Ovary (tissue), 3 donors: ENCODE results near the gene SPDYE5.
"Not testable (repeated sequence)": the region's sequence is repeated elsewhere in the genome, so short reads cannot be mapped to it uniquely, and the experiment has no call there.

ENCODE experiments used
- POLR2A ChIP-seq: fragments of 450-650 bp; IDR thresholded peaks from one replicate; pipeline ENCODE4 v1.6.1; 2017; ENCODE audit warnings: antibody characterized with exemption, mild to moderate bottlenecking, moderate library complexity
- TF ChIP-seq, protein P1 (sequence below), 3 donors: fragments of 450-650 bp in 2 of 3; fragments of 200-600 bp in 1 of 3; IDR thresholded peaks; one replicate each; pipeline versions ENCODE4 v1.5.1 to v1.8.0; 2016 to 2022; ENCODE audit warnings: antibody characterized with exemption in 3 of 3, mild to moderate bottlenecking in 1 of 3
- donor health status: DM: no; HTN: no; CAD: no.

GRCh38 chr7:75460541-75460940 is 31.6 kb upstream of the SPDYE5 start:
- not testable (repeated sequence) for TF ChIP-seq POLR2A
- TF ChIP-seq, protein P1, sequence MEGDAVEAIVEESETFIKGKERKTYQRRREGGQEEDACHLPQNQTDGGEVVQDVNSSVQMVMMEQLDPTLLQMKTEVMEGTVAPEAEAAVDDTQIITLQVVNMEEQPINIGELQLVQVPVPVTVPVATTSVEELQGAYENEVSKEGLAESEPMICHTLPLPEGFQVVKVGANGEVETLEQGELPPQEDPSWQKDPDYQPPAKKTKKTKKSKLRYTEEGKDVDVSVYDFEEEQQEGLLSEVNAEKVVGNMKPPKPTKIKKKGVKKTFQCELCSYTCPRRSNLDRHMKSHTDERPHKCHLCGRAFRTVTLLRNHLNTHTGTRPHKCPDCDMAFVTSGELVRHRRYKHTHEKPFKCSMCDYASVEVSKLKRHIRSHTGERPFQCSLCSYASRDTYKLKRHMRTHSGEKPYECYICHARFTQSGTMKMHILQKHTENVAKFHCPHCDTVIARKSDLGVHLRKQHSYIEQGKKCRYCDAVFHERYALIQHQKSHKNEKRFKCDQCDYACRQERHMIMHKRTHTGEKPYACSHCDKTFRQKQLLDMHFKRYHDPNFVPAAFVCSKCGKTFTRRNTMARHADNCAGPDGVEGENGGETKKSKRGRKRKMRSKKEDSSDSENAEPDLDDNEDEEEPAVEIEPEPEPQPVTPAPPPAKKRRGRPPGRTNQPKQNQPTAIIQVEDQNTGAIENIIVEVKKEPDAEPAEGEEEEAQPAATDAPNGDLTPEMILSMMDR (IDR thresholded peaks at IDR 0.05): not testable (repeated sequence)
